AG09319 (cell line): ENCODE data around the gene GRIK1.

Source experiments
- DNase-seq: peaks from one replicate; pipeline ENCODE4 v3.0.0-alpha.2; 2010; ENCODE audit warnings: low read depth; ENCODE audit errors: extremely low read depth
- TF ChIP-seq, protein P1 (sequence below): IDR thresholded peaks from 2 replicates; pipeline ENCODE4 v1.5.1; 2011; ENCODE audit warnings: low read depth, mild to moderate bottlenecking, inconsistent platforms, low read length, moderate library complexity

The GRIK1 gene

DNA sequence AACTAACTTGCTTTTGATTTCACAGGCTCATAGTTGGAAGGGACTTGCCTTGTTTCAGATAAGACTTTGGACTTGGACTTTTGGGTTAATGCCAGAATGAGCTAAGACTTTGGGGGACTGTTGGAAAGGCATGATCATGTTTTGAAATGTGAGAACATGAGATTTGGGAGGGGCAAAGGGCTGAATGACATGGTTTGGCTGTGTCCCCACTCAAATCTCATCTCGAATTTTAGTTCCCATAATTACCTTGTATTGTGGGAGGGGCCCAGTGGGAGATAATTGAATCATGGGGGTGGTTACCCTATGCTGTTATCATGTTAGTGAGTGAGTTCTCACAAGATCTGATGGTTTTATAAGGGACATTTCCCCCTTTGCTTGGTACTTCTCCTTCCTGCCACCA, 222.1 kb downstream of the GRIK1 start:
- DNase-seq: no peak
- TF ChIP-seq, protein P1, sequence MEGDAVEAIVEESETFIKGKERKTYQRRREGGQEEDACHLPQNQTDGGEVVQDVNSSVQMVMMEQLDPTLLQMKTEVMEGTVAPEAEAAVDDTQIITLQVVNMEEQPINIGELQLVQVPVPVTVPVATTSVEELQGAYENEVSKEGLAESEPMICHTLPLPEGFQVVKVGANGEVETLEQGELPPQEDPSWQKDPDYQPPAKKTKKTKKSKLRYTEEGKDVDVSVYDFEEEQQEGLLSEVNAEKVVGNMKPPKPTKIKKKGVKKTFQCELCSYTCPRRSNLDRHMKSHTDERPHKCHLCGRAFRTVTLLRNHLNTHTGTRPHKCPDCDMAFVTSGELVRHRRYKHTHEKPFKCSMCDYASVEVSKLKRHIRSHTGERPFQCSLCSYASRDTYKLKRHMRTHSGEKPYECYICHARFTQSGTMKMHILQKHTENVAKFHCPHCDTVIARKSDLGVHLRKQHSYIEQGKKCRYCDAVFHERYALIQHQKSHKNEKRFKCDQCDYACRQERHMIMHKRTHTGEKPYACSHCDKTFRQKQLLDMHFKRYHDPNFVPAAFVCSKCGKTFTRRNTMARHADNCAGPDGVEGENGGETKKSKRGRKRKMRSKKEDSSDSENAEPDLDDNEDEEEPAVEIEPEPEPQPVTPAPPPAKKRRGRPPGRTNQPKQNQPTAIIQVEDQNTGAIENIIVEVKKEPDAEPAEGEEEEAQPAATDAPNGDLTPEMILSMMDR: no peak

DNA sequence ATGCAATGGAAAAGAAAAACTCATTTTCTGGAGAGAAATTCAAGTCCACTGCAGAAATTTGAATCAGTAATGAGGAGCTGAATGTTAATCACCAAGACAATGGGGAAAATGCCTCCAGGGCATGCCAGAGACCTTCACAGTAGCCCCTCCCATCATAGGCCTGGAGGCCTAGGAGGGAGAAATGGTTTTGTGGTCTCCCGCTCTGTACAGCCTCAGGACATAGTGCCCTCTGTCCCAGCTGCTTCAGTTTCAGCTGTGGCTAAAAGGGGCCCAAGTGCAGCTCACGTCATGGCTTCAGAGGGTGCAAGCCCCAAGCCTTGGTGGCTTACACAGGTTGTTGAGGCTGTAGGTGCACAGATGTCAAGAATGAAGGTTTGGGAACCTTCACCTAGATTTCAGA, 223.0 kb downstream of the GRIK1 start:
- TF ChIP-seq, protein P1: no peak
- no peak for DNase-seq

- TF ChIP-seq, protein P1: no peak
- DNase-seq: no peak
These were observed 224.7 kb downstream of the GRIK1 start for GRCh38 chr21:29715089-29715488.

- no peak for DNase-seq
These were observed 227.0 kb downstream of the GRIK1 start for GRCh38 chr21:29712818-29713217.

DNA sequence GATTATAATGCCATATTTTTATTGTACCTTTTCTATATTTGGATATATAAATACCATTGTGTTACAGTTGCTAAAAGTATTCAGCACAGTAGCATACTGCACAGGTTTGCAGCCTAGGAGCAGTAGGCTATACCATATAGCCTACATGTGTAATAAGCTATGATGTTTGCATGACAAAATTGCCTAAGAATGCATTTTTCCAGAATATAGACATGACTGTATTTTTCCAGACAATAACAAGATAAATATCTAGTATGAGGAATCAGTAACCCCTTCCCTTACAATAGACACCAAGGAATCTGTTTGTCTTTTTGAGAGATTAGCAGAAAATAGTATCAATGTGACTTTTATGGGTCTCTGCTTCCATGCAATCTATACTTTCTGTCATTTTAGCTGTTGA, 228.6 kb downstream of the GRIK1 start:
- no peak for DNase-seq
- TF ChIP-seq, protein P1: no peak

More at GRCh38 chr21:29712818-29713217, 227.0 kb downstream of the GRIK1 start:
- TF ChIP-seq, protein P1: no peak

DNA sequence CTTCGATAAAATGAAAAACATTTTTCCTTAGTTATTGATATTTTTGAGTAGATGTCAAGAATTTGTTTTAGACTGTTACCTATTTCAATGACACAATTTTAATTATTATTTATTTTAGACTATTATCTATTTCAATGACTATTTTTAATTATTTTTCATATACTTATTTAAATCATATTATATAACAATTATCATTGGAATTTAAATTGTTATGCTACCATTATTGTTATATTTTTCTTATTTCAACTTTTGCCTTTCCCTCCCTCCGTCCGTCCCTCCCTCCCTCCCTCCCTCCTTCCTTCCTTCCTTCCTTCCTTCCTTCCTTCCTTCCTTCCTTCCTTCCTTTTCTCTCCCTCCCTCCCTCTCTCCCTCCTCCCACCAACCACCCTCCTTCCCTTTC, 229.3 kb downstream of the GRIK1 start:
- TF ChIP-seq, protein P1: no peak

DNA sequence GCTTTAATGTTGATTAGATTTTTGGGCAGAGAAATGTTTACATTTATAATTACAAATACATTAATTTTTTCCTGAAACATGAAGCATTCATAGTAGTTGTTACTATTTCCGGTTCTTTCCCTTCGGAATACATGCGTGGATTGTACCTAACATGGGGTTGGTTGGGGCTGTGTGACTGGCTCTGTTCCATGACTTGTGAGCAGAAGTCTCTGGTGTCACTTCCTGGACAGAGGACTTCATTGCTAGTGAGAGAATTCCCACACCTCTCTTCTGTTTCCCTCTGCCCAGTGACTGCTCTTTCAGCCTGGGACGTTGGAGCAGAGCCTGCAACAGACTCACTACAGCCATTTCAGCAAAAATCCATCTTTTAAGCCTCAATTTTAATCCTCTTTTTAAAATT, 231.4 kb downstream of the GRIK1 start:
- TF ChIP-seq, protein P1: no peak
- DNase-seq: no peak

More for the DNA sequence above, 229.3 kb downstream of the GRIK1 start:
- DNase-seq: no peak
